Stimulated activated CD4-positive, alpha-beta T cell treated with anti-CD3 and anti-CD28 coated beads, Interleukin-12 subunit alpha, Interleukin-12 subunit beta, amount 100 ng/mL, for 4 hours (primary cell): ENCODE data around the gene PPP2R5D.
"Not testable (repeated sequence)": the region's sequence is repeated elsewhere in the genome, so short reads cannot be mapped to it uniquely, and the experiment has no call there.

Experiments
- DNase-seq: peaks from one replicate; pipeline ENCODE4 v3.0.0-alpha.2; 2020

Gene PPP2R5D

DNA sequence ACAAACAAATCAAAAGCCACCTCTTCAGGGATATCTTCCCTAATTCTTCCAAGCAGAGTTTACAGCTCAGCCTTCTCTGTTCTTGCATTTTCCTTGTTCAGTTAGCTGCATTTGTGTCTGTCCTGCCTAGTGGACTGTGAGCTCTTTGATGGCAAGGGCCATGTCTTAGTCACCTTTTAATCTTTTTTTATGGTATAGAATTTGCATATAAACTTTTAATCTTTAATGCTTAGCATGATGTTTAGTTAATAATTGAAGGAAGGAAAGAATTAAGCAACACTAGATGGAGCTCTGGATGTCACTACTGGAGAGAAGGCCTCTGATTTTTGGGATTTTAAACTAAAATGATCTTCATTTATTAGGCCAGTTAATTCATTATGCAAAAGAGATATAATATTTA is 12.1 kb downstream of the PPP2R5D start:
- no peak for DNase-seq

DNA sequence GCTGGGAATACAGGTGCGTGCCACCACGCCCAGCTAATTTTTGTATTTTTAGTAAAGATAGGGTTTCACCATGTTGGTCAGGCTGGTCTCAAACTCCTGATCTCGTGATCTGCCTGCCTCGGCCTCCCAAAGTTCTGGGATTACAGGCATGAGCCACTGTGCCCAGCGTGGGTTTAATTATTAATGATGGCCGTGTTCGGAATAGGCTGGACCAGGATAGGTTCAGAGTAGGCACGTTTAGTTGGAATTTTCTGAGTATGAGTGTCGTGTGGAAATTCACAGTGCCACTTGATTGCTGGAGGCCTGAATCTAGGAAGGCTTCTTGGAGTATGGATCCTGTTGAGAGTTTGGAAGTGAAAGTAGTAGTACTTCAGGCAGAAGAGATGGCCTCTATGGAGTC is 13.8 kb downstream of the PPP2R5D start:
- not testable (repeated sequence) for DNase-seq

DNA sequence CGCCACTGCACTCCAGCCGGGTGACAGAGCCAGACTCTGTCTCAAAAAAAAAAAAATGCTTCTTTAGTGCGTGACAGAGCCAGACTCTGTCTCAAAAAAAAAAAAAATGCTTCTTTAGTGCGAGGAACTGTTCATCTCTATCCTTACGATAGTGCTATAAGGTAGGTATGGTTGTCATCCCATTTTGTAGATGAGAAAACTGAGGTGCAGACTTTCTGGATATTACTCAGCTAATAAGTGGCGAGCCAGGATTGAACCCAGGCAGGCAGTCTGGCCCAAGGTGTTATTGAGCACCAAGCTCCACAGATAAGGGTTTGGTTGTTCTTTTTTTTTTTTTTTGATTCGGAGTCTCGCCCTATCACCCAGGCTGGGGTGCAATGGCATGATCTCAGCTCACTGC is 17.5 kb downstream of the PPP2R5D start:
- no peak for DNase-seq

DNA sequence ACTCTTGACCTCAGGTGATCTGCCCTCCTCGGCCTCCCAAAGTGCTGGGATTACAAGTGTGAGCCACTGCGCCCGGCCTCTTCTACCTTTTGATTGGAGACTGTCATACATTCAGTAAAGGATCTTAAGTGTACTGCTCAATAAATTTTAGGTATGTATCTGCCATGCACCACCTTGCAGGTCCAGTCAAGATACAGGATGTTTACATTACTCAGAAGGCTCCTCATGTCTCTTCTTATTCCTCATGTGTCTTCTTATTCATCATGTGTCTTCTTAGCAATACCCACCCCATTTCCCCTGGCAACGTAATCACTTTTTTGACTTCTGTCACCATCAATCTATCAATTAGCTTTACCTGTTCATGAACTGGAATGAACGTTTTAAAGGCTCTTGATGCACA is 21.5 kb downstream of the PPP2R5D start:
- DNase-seq, result no peak

DNA sequence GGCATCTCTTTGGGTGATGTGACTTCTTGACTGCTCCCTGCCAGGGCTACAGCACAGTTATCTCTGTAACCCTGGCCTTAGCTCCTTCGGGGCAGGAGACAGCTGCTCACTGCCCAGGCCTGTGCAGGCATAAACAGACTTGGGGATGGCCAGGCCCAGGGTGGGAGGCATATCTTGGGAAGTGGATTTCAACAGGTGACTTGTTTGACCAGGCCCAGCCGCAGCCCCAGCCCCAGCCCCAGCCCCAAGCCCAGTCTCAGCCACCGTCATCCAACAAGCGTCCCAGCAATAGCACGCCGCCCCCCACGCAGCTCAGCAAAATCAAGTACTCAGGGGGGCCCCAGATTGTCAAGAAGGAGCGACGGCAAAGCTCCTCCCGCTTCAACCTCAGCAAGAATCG is 21.9 kb downstream of the PPP2R5D start:
- no peak for DNase-seq

DNA sequence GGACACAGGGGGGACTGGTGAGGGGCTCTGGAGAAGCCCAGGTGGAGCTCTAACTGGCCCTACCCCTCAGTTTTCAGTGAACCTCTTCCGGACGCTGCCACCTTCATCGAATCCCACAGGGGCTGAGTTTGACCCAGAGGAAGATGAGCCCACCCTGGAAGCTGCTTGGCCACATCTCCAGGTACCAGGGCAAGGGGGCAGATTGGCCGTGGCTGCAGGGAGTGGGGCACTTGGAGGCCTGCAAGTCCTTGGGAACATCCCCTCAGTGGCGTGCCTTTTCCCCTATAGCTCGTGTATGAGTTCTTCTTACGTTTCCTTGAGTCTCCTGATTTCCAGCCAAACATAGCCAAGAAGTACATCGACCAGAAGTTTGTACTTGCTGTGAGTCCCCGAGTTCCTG is 22.8 kb downstream of the PPP2R5D start:
- no peak for DNase-seq

DNA sequence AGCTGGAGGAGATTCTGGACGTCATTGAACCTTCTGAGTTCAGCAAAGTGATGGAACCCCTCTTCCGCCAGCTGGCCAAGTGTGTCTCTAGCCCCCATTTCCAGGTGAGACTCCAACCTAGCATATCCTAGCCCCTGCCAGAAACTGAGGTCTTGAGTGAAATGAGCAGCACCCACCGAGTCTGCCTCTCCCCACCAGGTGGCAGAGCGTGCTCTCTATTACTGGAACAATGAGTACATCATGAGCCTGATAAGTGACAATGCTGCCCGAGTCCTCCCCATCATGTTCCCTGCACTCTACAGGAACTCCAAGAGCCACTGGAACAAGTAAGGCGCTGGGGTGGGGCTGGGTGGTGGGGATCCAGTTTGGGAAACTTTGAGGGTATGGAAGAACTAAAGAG is 24.8 kb downstream of the PPP2R5D start:
- DNase-seq, result peak; percentile 32

DNA sequence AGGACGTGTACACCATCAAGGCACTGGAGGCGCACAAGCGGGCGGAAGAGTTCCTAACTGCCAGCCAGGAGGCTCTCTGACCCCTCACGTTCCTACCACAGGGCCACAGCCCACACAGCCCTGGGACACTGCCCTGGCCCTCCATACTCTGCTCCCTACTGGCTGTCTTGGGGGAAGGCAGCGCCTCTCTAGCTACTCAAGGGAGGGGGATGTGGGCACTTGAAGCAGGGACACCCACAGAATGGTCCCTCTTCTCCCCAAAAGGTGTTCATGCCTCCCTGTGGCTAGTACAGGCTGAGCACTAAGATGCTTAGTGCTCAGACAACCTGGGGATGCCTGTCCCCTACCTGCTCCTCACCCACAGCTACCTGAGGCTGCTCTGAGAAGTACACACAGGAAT is 26.8 kb downstream of the PPP2R5D start:
- no peak for DNase-seq

DNA sequence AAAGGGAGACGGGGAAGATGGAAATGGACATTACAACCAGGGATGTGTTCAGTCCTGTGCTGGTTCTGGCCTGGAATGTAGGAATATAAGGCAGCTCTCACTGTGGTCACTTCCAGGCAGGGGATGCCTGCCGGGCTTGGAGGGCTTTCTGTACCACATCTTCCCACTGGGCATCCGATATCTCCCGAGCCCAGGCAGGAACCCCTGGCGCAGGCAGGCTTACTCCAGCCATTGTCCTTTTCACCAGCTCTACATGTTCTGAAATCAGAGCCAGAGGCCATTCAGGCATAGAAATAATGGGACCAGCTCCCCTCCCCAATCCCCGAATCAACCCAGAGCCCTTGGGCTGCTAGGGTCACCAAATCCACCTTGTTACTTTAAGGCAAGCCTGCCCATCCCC is 28.0 kb downstream of the PPP2R5D start:
- no peak for DNase-seq

DNA sequence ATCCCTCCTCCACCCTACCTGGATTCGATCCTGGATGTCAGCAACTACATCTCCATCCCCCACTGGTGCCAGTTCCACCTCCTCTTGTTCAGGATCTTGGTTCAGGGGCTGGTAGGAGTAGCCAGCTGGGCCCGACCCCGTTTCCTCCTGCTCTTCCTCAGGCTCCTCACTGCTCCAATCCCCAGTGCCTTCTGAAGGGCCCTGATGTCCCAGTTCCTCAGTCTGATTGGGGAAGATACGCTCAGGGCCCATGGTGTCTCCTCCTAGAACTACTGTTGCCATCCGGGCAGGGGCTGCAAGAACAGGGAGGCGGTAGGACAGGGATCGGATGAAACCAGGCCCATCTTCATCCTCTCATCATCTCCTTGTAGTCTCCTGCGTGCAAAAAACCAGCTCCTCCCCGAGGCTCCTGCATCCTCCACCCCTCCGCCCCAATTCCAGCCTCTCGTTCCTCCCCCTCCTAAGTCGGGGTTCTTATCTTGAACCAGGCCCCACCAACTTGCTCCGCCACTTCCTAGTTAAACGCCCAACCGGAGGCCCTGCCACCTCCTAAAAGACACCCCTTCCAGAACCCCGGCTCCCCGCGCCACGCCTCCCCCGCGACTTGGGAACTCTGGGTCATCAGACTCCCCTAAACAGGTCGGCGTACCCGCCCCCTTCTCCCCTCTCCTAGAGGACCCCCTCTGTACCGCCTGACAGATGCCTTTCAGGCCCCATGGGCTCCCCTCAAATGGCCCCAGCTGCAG is 28.9 kb downstream of the PPP2R5D start:
- no peak for DNase-seq

DNA sequence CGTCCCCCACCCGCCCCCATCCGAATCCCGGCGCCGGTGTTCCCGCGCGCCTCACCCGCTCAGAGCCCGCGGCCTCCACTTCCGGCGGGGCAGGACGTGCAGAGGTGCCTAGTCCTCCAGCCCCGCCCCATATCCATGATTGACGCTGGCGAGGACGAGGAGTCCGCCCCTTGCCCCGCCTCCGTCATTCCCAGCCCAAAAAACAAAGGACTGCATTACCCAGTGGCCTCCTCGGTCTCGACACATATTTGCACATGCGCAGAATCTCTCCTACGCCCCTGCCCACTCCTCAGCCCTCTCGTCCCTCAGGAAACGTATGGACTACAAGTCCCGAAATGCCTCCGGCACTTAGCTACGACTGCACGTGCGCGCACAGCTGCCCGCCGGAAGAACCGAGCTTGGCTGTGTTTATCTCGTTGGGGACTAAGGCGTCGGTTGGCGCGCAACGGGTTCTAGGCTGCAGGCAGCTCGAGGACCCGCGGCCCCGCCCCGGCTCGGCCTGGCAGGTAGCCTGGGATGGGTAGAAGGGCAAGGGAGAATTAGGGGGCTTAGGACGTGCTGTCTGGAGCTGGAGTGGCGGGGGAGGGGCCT is 29.6 kb downstream of the PPP2R5D start, which contains the start of the genes KLHDC3 and MEA1:
Gene KLHDC3 (plus strand): TSS at position 407 of the 591 bp plus-strand sequence. CDS start 2,944 bp downstream, outside the sequence.
Gene MEA1 (minus strand): TSS at position 104 of the 591 bp plus-strand sequence. CDS start 133 bp downstream, outside the sequence.
- peak; percentile 96 for DNase-seq

DNA sequence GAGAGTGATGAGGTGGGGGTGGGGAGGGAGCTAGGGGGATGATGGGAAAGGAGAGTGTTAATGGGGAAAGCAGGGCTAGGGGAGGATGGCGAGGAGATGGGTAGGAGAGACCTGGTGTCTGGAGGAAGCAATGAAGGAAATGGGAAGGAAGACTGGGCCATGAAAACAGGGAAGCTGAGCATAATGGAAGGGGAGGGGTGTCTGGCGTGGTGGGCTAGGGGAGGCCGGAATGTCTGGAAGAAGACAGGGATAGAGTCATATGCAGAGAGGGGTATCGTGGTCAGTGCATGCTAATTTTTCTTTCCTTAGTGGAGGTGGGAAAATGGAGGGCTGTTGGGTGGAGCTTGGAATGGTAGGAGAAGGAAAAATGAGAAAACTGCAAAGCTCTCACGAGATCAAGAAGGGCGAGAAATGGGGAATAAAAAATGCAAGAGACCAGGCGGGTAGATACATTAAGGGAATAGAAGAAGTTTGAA is 30.1 kb downstream of the PPP2R5D start:
- no peak for DNase-seq

DNA sequence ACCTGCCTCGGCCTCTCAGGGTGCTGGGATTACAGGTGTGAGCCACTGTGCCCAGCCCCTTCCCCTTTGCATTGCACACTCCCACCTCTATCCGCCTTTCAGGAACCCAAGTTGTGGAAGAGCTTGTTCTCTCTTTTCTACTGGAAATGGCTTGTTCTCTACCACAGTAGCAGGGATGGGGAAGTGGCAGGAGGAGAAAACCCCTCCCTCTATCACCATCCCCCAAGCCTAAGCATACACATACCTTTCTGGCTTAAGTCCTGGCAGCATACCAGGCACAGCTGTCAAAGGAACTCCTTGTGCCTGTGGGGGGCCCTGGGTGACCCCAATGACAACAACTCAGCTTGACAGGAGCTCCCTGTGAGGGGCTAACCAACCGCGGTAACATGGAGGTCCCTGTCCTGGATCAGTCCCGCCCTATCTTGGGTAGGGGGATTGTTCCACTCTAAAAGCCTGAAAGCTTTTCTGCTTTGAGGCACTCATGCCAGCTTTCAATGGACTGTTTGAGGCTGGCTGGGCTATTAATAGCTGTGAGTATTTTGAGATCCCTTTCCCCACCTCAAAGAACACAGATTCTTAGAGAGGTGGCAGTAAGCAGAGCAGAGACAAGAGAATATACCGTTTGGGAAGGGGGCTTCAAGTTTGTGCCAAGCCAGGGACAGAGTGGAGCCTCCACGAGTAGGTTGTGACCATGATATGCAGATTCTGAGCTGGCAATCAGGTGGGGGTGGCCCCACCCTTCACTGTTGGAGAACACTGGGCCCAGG is 32.0 kb downstream of the PPP2R5D start:
- no peak for DNase-seq

DNA sequence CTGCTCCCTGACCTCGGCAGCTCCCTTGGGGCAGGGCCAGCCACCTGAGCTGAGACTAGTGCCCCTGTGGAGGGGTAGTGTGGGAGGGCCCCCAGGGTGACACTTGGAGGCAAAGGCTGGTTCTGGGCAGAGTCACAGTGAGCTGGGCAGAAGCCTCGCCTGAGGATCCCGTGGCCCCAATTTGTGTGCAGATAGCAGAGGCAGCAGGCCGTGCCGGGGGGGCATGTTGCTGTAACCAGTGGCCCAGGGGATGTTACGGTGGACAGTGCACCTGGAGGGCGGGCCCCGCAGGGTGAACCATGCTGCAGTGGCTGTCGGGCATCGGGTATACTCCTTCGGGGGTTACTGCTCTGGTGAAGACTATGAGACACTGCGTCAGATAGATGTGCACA is 32.6 kb downstream of the PPP2R5D start:
- DNase-seq, result no peak

DNA sequence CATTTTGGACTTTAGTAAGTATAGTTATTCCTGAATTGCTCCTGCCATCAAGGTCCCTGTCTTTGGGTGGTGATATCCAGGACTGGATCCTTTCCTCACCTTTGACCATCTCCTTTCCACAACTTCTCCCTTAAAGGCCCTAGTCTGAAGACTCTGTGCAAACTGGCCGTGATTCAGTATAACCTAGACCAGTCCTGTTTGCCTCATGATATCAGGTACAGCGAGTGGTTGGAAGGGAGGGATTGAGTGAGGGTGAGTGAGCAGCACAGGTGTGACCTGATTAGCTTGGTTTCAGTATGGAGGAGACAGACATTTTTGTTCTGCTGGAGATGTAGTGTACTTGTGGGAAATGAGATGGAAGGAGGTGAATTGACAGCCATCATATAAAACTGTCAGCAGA is 34.8 kb downstream of the PPP2R5D start:
- DNase-seq, result no peak

DNA sequence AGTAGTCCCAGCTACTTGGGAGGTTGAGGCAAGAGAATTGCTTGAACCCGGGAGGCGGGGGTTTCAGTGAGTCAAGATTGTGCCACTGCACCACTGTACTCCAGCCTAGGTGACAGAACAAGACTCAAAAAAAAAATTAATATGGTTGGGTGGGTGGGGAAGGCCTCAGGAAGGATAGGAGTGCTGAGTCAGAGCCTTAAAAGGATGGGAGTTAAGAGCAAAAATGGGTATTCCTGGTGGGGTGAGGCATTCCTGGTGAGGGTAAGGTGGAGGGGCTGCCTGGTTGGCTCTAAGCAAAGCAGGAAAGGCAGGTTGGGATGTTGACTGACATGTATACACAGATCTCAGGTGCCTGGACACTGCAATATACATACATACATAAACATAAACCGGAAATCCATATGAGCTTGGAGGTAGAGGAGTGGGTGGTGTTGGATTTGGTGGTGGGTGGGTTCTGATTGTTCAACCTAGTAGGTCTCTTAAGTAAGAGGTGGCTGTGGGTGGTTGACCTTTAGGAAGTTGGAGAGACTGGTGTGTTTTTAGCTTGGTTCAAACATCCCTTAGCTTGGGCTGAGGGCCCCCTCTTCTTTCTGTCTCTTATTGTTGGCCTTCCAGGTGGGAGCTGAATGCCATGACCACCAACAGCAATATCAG is 35.8 kb downstream of the PPP2R5D start:
- DNase-seq, result no peak

DNA sequence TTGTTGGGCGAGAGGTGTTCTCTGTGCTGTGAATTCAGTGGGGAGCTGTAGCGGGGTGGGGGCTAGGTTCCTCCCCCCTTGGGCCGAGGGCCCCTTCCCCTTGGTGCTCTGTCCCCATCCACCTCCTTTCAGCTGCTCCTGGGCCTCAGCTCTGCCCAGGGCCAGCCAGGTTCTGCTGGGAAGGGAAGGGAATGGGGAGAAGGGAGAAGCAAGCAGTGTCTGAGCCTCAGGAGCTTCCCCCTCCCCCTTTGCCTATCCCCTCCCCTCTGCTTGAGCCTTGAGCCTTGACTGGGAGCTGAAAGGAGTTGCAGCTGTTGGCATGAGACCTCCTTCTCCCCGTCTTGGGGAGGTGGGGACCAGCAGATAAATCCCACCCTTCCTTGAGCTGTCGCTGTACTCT is 36.5 kb downstream of the PPP2R5D start:
- no peak for DNase-seq

DNA sequence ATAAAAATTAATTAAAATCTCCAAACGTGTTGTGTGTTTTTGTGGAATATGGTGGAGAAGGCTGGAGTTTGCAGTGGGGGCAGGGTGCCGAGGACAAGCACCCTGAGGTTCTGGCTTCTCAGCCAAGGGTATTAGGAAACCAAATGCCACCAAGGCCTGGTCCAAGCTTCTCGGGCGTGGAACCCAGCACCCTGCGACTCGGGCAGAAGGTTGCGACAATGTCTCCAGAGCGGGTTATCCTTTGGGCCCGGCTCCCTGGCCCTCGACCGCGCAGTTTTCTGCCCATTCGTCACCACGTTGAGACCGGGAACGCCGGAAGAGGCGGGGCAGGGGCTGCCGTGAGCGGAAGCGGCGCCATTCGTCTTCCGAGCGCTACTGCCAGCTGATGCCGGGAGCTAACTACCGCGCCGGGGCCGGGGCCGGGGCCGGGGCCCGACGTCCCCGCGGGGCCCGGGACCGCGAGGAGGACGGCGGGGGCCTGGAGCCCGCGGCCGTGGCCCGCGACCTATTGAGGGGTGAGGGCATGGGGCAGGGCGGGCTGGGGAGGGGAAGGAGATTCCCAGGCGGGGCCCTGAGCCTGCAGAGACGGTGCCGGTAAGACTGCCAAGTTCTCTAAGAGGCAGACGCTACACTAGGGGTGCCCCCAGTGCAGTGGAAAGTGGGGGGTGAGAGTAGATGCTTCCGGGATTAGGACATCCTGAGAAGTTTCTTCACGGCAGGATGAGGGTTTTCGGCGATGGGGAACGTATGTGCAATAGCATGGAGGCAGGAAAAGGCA is 37.1 kb downstream of the PPP2R5D start, which contains the start of gene RRP36:
Gene RRP36 (plus strand): TSS at position 354 of the 778 bp plus-strand sequence. CDS start 32 bp downstream, at position 386.
- peak; percentile 76 for DNase-seq

DNA sequence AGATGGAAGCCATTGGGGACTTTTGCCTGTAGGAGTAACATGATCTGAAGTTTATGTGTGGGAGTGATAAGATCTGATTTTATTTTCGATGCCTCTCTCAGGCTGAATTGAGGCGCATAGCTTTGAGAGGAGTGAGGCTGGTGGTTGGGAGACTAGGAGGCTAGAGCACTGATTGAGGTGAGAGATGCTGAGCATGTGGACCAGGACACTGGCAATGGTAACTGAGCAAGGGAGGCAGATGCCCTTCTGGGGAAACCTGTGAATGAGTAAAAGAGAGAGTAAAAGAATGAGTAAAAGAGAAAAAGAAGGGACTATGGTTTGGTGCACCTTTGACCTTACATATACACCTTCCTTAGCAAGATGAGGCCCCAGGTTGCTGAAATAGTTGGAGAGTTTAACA is 40.1 kb downstream of the PPP2R5D start:
- DNase-seq, result no peak

DNA sequence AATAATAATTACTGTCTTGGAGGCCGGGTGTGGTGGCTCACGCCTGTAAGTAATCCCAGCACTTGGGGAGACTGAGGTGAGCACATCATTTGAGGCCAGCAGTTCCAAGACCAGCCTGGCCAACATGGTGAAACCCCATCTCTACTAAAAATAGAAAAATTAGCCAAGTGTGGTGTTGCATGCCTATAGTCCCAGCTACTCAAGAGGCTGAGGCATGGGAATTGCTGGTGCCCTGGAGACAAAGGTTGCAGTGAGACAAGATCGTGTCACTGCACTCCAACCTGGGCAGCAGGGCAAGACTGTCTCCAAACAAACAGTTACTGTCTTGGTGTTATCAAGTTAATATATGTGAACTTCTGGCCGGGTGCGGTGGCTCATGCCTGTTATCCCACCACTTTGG is 42.0 kb downstream of the PPP2R5D start:
- no peak for DNase-seq

DNA sequence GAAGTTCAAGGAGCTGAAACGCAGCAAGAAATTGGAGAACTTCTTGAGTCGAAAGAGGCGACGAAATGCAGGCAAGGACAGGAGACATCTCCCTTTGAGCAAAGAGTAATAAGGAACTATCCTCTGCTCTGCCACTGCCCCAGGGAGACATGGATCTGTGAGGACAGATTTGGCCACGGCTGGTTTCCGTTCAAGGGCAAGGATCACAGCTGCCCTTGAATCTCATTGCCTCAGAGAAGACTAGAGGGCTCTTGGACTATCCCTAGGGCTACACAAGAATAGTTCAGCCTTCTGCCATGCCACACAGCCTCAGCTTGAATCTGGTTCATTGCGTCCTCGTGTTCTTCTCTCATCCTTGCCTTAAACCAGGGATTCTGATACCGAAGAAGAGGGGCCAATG is 44.8 kb downstream of the PPP2R5D start:
- no peak for DNase-seq

DNA sequence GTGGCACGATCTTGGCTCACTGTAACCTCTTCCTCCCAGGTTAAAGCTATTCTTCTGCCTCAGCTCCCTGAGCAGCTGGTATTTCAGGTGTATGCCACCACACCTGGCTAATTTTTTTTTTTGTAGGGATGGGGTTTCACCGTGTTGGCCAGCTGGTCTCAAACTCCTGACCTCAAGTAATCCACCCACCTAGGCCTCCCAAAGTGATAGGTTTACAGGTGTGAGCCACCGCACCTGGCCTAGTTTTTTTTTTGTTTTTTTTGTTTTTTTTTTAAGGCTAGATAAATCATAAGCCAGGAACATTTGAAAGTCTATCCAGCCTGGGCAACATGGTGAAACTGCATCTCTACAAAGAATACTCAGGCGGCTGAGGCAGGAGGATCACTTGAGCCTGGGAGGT is 48.0 kb downstream of the PPP2R5D start:
- no peak for DNase-seq
